Measurements from ENCODE around the gene HYAL3. TPM values are rescaled to one million over a fixed set of nuclear protein-coding genes. Genes with fewer than 3 reads are reported as not detected.
"Not testable (repeated sequence)": the region's sequence is repeated elsewhere in the genome, so short reads cannot be mapped to it uniquely, and the experiment has no call there.

Gene HYAL3
- polyA plus RNA-seq, 1 donor = 1.3 TPM

DNA sequence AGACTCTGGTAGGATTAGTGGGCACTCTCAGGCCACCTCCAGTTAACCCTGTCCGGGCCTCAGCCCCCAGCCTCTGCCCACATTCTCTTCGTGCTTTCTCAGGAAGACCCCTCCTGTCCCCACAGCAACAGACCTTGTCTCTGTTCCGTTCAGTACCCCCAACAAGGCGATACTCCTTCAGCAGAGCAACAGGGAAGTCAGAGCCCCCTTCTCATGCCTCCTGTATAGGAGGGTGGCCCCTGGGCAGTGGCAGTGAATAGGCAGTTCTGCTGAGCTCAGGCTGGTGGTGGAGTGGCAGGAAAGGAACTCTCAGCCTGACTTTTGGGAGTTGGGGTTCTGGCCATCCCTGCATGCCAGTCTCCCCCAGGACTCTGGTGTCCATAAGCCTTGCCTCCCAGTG is 29.7 kb downstream of the HYAL3 start:
- no peak for DNase-seq

DNA sequence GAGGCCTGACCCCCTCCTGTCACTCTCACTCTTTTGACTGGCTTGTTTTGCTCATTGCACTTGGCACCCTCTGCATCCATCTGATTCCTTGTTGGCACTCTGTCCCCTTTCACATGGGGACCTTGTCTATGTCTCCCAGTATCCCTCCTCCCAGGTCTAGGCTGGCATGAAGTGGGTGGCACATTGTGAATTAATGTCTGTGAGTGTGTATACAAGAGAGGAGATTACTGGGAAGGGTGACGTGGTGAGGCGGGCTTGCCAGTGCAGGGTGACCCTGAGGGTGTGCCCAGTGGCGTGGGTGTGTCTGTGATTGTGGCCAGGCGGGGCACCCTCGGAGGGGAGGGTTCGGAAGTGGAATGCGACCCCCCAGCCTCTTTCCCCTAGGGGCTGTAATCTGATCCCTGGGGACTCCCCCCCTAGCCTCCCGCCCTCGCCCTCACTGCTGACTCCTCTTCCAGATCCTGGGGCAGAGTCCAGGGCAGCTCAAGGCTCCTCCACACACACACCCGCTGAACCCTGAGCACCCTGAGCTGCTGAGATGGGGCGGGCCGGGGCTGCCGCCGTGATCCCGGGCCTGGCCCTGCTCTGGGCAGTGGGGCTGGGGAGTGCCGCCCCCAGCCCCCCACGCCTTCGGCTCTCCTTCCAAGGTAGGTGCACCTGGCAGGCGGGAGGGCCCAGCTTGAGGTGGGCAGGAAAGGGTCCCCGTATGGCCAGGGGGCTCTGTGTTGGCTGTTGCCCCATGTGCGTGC is 30.3 kb downstream of the HYAL3 start, which contains the start of gene SEMA3B:
Gene SEMA3B (plus strand): TSS at position 445 of the 749 bp plus-strand sequence. CDS start 94 bp downstream, at position 539.
- no peak for DNase-seq

DNA sequence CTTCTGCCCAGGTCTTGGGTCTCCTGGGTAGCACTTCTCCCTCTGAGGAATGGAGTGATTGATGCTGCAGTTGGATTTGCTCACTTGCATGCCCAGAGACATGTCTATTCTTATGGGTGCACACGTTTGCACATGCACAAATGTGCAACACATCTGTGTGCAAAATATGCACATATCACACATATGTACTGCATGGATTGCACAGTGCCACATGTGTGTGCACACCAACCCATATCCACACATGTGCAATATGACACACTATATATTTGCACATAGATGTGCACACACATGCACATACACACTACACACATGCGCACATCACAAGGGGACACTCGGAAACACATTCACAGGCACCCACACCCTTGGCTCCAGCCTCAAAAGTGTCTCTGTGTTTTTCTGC is 30.9 kb downstream of the HYAL3 start:
- no peak for DNase-seq

DNA sequence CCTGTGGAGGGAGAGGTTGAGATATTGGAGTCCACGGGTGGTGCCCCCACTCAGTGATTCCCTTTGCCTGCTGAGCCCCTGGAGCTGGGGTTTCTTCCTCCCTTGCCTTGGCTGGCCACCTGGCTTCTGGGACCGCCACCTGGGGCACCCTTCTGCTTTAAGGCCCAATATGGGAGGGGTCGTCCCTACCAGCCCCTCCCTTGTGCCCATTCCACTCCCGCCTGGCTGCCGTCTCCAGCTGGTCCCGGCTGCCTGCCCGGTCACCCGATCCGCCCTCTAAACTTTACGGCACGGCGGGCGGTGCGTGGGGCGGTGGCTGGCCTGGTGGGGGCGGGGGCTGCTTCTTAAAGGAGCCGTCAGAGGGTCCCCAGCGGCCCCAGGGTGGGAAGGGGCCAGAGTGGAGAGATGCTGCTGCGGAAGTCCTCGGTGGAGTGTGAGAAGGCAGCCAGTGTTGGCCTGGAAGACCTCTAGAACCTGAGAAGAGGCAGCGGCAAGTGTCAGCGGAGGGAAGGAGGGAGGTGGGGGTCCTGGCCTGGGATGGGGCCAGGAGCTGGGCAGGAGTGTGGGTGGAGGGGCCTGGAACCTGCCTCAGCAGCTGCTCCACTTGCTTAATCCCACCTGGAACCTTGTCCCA is 31.8 kb downstream of the HYAL3 start:
- peak; percentile 71 for DNase-seq

DNA sequence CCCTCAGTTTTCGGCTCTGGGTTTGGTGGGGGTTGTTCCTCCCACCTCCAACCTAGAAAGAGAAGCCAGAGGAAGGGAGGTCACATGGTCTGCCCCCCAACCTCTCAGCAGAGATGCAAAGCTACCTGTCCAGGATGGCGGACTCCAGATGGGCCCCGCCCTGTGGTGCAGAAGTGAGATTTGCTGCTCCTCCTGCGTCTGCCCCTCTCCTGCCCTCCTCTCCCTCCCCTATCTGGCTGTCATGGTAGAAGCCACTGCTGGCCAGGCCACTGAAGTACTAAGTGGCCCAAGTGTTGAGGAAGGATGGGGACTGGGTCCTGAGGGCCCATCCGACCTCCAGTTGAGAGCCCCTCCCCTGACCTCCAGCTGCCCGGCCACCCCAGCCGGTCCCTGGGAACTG is 32.4 kb downstream of the HYAL3 start:
- no peak for DNase-seq

DNA sequence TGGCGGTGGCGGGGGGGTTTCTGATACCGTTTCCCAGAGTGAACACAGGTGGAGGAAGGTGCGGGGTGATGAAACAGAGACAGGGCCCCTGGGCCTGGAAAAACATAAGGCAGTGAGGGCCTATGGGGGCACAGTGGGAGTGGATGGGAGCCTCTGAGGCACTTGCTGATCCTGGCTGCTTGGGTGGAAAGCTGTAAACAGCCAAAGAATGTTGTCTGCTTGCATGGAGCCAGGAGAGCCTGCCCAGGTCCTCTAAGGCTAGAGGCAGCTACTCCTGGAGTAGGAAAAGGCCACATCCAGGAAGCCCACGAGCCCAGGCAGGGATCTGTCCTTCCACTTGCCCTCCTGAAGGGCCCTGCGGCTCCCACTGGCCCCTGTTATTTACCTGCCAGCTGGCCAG is 33.2 kb downstream of the HYAL3 start:
- no peak for DNase-seq

DNA sequence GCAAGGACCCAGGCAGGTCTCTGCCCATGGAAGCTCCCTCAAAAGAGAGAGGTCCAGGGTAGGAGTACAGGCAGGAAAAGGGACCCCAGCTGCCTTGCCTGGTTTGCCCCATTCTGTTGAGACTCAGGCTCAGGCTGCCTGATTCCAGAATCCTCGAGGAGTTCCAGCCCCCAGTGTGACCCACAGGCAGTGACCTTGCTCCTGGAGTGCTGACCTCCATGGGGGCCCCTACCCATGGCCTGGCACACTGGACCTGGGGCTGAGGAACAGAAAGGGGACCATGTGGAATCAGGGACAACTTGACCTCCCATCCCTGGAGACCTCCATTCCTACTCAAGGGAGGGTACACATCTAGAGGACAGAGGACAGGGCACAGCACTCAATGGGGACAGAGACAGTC is 33.6 kb downstream of the HYAL3 start:
- no peak for DNase-seq

DNA sequence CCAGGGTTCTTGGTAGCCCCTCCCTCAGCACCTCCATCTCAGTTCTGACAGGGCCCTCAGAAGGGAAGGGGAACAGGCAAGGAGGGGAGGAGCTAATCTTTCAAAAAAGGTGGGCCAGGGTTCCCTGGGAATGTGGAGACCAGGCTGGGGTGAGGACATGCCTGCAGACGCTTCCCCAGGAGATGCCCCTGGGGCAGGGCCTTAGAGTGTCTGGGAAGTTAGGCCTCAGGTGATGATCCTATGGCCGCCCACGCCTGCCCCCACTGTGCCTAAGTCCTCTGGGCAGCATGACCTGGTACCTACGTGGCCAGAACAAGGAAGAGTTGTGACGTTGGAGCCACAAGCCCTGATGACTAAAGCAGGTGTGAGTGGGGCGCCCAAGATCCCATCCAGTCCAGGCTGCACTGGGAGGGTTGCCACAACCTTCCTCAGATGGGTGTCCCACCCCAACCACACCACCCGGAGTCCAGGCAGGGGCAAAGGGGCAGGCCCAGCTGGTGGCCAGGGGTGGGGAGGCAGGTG is 34.2 kb downstream of the HYAL3 start:
- no peak for DNase-seq

DNA sequence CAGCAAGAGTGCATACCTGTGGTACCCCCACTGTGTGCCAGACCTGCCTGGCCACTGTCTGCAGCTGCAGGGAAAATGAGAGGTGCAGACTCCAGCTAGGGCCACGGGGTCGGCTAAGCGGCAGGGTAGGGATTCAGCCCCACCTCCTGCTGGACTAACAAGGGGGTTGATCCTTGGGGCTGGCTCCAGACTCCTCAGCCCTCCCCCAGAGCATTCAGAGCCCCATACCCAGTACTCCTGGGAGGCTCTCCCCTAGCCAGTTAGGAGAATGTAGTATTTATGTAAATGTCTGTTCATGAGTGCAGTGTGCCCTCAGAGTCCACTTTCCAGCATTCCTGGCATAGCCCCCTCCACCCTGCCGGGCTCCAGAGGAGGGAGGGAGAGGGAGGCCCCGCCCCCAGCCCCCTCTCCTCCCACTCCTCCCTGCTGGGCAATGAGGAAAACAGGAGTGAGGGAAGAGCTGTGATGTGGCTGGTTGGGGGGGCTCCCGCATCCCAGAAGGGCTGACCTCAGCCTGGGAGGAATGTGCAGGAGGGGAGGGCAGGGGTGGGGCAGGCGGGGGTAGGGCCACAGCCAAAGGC is 34.7 kb downstream of the HYAL3 start:
- peak; percentile 91 for DNase-seq

DNA sequence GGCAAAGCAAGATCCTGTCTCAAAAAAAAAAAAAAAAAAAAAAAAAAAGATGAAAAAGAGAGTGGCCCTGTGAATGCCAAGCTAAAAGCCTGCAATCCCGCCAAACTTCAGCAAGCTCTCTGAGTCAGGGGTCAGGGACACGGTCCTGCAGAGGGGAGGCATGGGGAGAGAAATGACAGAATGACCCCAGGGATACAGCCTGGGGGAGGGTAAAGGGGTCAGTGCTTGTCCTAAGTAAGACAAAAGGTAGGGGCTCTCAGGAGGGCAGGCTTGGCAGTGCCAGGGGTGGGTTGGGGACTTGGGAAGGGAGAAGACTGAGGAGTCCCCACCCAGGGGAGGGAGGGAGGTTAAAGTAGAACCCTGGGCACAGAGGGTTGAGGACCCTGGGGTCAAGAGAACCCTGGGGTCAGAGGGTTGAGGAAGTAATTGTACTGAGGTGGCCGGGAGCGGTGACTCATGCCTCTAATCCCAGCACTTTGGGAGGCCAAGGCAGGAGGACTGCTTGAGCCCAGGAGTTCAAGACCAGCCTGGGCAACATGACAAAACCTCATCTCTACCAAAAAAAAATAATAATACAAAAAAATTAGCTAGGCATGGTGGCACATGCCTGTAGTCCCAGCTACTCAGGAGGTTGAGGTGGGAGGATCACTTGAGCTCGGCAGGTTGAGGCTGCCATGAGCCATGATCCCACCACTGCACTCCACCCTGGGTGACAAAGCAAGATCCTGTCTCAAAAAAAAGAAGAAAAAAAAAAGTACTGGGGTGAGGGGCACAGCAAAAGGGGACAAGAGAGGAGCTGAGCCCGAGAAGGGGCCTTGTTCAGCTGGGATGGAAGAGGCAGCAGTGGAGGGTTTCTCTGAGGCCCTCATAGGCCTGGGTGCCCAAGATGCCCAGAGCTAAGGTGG is 35.5 kb downstream of the HYAL3 start:
- DNase-seq = no peak

DNA sequence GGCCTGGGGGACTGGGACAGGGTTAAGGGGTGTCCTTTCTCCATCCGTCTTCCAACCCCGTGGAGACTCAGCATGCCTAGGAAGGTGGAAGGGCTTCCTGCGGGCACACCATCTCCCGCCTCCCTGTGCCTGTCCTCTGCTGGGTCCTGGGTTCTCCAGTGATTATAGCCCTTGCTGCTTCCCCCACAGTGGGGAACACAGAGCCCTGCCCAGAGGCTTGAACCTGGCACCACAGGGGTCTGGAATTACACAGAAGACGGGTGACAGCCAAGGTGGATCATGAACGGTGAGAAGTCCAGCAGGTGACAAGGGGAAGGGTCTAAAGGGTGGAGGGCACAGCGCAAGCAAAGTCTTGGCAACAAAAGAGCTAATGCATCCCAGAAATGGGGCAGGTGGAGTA is 36.4 kb downstream of the HYAL3 start:
- no peak for DNase-seq

DNA sequence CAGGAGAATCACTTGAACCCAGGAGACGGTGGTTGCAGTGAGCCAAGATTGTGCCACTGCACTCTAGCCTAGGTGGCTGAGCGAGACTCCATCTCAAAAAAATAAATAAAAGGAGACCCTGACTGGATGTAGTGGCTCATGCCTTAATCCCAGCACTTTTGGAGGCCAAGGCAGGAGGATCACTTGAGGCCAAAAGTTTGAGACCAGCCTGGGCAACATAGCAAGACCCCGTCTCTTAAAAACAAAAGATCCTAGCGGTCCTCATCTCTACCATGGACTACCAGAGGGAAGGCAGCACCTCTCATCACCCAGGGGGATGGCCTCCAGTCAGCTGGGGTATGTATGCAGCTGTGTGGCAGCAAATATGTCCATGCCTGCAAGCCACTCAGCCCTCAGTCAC is 37.0 kb downstream of the HYAL3 start:
- DNase-seq = not testable (repeated sequence)

DNA sequence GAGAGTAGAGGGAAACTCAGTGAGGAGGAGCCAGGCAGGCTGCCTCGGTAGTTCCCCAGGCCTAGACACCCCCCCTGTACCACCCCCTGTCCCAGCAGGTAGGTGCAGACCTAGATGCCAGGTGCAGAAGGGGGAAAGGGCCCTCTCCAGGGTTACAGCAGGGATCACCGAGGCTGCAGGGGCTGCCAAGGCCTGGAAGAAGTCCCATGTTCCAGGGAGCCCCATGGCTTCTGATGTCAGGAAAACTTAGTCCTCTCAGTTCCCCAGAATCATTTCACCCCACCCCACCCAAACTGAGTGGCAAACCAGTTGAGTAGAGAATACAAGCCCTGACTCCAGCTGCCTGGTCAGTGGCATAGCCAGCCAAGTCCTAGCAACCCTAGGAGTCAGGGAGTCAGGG is 37.7 kb downstream of the HYAL3 start:
- DNase-seq = no peak

DNA sequence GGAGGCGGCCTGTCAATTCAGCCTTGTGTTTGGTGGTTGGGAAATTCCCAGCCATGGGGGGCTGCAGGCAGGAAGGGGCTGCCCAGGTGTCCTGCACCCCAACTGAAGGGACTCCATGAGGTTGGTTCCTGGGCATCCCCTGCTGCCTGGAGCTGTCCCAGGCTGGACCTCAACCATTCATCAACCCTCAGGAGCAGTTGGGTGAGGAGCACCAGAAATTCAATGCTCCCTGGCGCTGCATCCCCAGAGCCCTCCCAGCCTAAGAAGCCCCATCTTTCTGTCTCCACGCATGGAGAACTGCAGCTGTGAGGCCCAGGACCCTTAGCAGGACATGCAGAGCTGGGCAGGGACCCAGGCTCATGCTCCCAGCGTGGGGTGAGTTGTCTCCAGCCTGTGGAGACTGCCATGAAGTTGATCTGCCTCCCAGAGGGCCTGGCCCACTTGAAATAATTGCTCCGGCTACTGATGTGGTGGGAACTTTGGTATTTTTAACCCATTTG is 38.2 kb downstream of the HYAL3 start:
- DNase-seq = no peak

DNA sequence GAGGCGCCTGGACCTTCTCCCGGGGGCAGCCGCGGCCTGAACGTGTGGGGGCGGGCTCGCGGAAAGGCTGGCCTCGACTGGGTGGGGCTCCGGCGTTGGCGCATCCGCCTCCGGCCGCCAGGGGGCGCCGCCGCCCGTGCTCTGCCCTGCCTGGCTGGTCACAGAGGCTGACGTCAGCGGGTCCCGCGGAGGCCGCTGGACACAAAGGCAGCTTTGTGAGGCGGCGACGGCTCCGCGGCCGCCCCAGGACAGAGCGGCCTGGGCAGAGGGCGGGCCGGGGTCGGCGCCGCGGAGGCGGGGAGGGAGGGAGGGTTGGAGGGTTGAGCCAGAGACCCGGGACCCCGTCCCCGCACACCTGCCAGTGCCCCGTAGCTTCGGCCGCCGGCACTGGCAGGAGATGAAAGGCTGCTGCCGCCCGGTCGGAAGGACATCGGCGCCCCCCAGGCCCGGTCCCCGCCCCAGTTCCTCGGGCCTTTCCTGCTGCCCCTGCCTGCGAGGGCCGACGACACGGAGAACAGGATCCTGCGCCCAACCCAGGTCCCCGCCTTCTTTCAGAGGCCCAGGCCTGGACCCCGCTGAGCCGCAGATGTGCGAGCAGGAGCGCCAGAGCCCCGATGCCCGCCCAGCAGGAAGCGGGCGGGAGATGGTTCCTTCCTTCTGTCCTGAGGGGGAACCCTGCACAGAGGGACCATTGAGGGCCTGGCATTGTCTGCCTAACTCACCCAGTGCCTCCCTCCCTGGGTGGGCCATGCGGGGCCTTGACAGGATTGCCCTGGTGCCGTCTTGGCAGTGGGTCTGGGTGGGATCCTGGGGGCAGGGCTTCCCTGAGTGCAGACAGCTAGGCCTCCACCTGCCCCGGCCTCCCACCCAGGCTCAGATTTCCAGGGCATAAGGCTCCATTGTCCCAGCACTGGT is 38.9 kb downstream of the HYAL3 start:
- DNase-seq = peak; percentile 96

DNA sequence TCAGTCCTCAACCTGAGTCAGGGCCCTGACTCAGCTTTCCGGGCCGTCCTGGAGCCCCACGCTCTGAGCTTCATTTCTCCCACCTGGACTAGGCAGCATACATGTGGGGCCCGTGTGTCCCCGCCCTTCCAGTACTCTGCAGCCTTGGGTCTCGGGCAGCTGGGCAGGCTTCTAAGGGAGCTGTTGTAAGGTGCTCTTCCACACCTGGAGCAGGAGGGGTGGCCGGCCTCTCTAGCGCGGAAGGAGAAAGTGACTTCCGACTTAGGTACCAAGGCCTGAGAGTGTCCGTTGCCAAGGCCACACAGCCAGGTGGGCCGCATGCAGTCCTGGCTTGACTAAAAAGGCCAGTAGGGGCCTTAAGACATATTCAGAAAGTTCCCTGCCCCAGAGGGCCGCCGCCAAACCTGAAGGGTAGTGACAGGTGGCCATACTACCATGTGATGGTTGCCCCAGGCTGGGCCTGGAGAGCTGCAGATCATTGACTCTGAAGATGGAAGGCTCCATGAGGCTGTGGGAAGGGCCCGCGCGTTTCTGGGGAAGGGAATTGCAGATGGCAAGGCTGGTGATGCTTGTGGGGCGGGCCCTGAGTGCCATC is 39.7 kb downstream of the HYAL3 start:
- DNase-seq = no peak

DNA sequence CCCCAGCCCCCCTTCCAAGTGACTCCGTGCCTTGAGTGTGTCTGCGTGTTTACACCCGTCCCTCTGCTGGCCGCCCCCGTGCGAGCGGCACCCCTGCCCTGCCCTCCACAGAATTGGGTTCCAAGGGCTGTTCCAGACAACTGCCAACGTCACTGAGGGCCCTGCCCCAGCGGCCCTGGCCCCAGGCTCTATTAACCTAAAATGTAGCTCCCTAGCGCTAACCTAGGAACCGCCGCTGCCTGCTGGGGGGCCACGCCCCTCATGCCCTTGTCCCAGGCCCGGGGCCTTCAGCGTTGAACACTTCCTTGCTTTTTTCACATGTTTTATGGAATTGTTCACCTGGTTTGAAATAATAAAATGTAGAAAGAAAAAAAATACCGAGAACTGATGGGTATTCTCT is 40.2 kb downstream of the HYAL3 start:
- DNase-seq = no peak

DNA sequence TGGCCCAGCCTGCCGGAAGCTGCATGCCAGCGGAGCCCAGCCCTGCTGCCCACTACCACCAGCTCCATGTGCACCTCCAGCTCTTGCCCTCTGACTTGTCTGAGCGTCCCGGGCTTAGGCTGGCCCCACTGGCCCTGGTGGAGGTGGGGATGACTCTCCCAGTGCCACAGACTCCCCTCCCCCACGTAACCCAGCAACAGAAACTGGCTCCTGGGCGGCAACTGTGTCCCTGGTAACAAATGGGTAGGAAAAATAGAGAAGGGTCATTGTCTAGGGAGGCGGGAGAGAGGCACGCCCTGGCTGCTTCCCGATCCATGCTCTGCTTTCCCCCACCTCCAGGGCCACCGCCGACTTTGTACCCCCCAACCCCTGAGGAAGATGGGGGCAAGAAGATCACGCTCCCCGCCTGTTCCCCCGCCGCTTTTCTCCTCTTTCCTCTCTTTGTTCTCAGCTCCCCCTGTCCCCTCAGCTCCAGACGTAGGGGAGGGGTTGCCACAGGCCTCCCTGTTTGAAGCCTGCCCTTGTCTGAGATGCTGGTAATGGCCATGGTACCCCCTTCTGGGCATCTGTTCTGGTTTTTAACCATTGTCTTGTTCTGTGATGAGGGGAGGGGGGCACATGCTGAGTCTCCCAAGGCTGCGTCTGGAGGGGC is 41.0 kb downstream of the HYAL3 start:
- DNase-seq = no peak

DNA sequence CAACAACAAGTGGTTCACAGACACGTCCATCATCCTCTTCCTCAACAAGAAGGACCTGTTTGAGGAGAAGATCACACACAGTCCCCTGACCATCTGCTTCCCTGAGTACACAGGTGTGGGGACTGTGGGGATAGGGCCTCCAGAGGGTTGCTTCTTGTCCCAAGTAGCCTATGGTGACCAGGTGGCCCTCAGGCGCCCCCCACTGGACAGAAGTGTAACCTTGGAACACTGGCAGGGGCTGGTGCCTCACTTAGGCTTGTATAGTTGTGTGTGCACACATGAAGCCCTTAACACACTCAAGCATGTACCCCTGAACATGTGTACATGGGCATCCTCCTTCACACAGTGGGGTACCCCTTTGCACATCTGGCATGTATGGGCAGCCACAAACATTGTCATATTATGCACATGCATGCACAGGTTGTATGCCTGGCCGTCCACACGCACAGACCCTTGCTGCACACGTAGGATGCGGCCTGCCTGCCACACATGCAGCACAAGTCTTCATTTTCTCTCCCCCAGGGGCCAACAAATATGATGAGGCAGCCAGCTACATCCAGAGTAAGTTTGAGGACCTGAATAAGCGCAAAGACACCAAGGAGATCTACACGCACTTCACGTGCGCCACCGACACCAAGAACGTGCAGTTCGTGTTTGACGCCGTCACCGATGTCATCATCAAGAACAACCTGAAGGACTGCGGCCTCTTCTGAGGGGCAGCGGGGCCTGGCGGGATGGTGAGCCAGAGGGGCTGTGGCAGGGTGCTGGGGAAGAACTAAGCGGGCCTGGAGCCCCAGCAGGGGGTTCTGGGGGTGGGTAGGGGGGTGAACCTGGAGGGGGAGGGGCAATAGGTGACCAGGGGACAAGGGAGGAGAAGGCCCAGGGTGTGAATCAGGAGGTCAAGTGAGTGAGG is 42.0 kb downstream of the HYAL3 start:
- DNase-seq = no peak
